ENCODE measurements around the gene SGCD. TPM values are rescaled to one million over a fixed set of nuclear protein-coding genes. Genes with fewer than 3 reads are reported as not detected.

Gene SGCD
- polyA plus RNA-seq, 1 of the 3 experiments (the other 2 are of a cell fraction): 0.87 TPM

DNA sequence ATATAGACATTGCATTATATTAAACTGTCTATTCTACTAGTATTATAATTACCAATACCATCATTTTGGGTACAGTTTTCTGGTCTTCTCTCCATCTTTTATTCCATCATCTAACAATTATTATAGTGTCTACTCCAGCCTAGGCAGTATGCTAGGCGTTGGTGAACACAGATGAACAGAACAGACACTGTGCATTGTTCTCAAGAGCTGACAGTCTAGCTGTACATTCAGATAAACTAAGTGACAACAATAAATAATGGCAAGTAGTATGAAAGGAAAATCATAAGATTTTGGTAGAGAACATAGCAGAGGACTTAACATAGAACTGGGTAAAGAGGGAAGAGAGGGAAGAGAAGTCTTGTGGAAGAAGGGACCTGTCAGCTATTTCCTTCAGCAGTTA, 12.5 kb upstream of the SGCD start (continued):
- no peak for TF ChIP-seq USF2 (IDR thresholded peaks at IDR 0.05; ENCODE audit: borderline replicate concordance, low read depth, low read length)

DNA sequence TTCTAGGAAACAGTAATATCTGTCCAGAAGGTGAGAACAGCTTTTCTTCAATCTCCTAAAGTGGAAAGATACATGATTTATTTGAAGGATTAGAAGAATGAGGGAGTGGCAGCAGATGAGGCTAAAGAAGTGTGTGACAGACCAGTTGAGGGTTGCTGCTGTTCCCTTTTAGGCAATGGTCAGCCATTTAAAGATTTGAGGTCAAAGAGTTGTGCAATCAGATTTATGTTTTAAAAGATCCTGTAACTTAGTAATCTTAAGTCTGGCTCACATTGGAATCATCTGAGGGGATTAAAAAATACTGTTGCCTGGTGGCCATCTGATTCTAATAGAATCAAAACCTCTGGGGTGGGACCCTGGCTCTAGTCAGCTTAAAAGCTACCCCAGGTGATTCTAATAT, 4.3 kb upstream of the SGCD start:
- CTCF ChIA-PET: no interaction called here
- Histone ChIP-seq H3K4me1 (ENCODE audit: control insufficient read depth in 1 of 2, insufficient read depth in 2 of 2, low read depth in 1 of 2, low read length in 1 of 2) (peaks cover 0 to 5% of the 10 kb centered on the region in 2 experiments; a peak in 1 of 4 replicates), H2AFZ (ENCODE audit: low read depth) (no peak overlapping the region), H3F3A (replicated peaks; ENCODE audit: insufficient read depth) (no peaks in the 10 kb centered on the region), H3K4me3 (ENCODE audit: low read depth in 2 of 2, low read length in 1 of 2) (no peak overlapping the region), H3K4me2 (no peak overlapping the region), H4K20me1 (ENCODE audit: insufficient read depth) (no peaks in the 10 kb centered on the region), H3K9me3 (no peaks in the 10 kb centered on the region), H3K9ac (no peak overlapping the region), H3K27ac (ENCODE audit: low read depth in 2 of 2, low read length in 1 of 2) (no peak overlapping the region), H3K36me3 (replicated peaks in 1 of 2; ENCODE audit: control insufficient read depth in 1 of 2, insufficient read depth in 2 of 2, low read length in 1 of 2) (no peaks in the 10 kb centered on the region), H3K27me3 (ENCODE audit: insufficient read depth) (no peaks in the 10 kb centered on the region), H3K79me2 (ENCODE audit: insufficient read depth) (no peaks in the 10 kb centered on the region; the same call in 1 of the 2 replicates), H3K9me2 (no peaks in the 10 kb centered on the region)
- DNase-seq: no peak
- POLR2A ChIA-PET: no interaction called here
- TF ChIP-seq POLR2AphosphoS5 (IDR thresholded peaks at IDR 0.05; ENCODE audit: low read depth, low read length) (no peak), PBX3 (IDR thresholded peaks at IDR 0.05) (no peak), SMC3 (IDR thresholded peaks at IDR 0.05; ENCODE audit: low read depth, low read length) (no peak), RXRA (IDR thresholded peaks at IDR 0.05; ENCODE audit: borderline replicate concordance, low read depth) (no peak), NFIC (IDR thresholded peaks at IDR 0.05; ENCODE audit: borderline replicate concordance) (no peak), NRF1 (IDR thresholded peaks at IDR 0.05; ENCODE audit: low read depth, low read length) (no peak), TAF1 (IDR thresholded peaks at IDR 0.05; ENCODE audit: borderline replicate concordance, low read depth, low read length) (no peak), EZH2phosphoT487 (IDR thresholded peaks at IDR 0.05; ENCODE audit: borderline replicate concordance, low read depth) (no peak), GABPA (IDR thresholded peaks at IDR 0.05; ENCODE audit: low read depth) (no peak), CHD2 (IDR thresholded peaks at IDR 0.05; ENCODE audit: low read length, partially characterized antibody) (no peak), CTCF (IDR thresholded peaks at IDR 0.05) (no peak), RAD21 (IDR thresholded peaks at IDR 0.05; ENCODE audit: low read length) (no peak), FOXJ3 (CRISPR knock-in tag; IDR thresholded peaks at IDR 0.05) (no peak)
- TF ChIP-seq, protein P1, sequence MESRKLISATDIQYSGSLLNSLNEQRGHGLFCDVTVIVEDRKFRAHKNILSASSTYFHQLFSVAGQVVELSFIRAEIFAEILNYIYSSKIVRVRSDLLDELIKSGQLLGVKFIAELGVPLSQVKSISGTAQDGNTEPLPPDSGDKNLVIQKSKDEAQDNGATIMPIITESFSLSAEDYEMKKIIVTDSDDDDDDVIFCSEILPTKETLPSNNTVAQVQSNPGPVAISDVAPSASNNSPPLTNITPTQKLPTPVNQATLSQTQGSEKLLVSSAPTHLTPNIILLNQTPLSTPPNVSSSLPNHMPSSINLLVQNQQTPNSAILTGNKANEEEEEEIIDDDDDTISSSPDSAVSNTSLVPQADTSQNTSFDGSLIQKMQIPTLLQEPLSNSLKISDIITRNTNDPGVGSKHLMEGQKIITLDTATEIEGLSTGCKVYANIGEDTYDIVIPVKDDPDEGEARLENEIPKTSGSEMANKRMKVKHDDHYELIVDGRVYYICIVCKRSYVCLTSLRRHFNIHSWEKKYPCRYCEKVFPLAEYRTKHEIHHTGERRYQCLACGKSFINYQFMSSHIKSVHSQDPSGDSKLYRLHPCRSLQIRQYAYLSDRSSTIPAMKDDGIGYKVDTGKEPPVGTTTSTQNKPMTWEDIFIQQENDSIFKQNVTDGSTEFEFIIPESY (IDR thresholded peaks at IDR 0.05; ENCODE audit: borderline replicate concordance, low read depth): no peak
- TF ChIP-seq, protein P2, sequence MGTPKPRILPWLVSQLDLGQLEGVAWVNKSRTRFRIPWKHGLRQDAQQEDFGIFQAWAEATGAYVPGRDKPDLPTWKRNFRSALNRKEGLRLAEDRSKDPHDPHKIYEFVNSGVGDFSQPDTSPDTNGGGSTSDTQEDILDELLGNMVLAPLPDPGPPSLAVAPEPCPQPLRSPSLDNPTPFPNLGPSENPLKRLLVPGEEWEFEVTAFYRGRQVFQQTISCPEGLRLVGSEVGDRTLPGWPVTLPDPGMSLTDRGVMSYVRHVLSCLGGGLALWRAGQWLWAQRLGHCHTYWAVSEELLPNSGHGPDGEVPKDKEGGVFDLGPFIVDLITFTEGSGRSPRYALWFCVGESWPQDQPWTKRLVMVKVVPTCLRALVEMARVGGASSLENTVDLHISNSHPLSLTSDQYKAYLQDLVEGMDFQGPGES (IDR thresholded peaks at IDR 0.05; ENCODE audit: low read depth, low read length): no peak
- TF ChIP-seq, protein P3, sequence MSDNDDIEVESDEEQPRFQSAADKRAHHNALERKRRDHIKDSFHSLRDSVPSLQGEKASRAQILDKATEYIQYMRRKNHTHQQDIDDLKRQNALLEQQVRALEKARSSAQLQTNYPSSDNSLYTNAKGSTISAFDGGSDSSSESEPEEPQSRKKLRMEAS (IDR thresholded peaks at IDR 0.05; ENCODE audit: low read depth): no peak

All from SK-N-SH (cell line).